ENCODE data around the gene FAM81B.

FAM81B gene

DNA sequence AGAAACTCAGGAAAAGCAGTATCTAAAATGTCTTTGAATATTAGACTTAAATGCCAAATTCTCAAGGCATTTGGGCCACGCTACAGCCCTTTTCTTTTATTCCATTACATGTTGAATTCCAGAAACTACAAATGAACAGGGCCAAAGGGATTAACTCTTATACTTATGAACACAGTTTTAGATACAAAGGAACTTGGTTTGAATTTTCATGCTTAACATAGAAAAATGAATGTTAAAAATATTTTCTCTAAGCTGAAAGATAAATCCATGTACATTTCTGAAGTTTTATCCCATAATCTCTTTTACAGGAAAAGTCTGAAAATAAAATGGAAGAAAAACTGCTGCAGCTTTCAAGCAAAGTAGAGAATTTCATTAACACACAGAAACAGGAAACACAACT is 56.8 kb downstream of the FAM81B start:
- H3K4me3 ChIP-seq (ENCODE audit: low read depth, low read length) = no peak overlapping the region
- no peaks in the 10 kb centered on the region for H3K36me3 ChIP-seq (ENCODE audit: control insufficient read depth, insufficient read depth, low read length)
- H3K4me1 ChIP-seq = no peaks in the 10 kb centered on the region
- TF ChIP-seq, protein P1, sequence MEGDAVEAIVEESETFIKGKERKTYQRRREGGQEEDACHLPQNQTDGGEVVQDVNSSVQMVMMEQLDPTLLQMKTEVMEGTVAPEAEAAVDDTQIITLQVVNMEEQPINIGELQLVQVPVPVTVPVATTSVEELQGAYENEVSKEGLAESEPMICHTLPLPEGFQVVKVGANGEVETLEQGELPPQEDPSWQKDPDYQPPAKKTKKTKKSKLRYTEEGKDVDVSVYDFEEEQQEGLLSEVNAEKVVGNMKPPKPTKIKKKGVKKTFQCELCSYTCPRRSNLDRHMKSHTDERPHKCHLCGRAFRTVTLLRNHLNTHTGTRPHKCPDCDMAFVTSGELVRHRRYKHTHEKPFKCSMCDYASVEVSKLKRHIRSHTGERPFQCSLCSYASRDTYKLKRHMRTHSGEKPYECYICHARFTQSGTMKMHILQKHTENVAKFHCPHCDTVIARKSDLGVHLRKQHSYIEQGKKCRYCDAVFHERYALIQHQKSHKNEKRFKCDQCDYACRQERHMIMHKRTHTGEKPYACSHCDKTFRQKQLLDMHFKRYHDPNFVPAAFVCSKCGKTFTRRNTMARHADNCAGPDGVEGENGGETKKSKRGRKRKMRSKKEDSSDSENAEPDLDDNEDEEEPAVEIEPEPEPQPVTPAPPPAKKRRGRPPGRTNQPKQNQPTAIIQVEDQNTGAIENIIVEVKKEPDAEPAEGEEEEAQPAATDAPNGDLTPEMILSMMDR (IDR thresholded peaks at IDR 0.05) = no peak
- no peaks in the 10 kb centered on the region for H3K9me3 ChIP-seq (ENCODE audit: control insufficient read depth, low read length)
- H3K4me2 ChIP-seq (ENCODE audit: low read length) = no peak overlapping the region
- H3K79me2 ChIP-seq = no peaks in the 10 kb centered on the region
- H3K27me3 ChIP-seq (ENCODE audit: control insufficient read depth, insufficient read depth, low read length) = no peaks in the 10 kb centered on the region
- H3K9ac ChIP-seq = no peak overlapping the region
- H3K27ac ChIP-seq = no peak overlapping the region
- no peak overlapping the region for H2AFZ ChIP-seq

DNA sequence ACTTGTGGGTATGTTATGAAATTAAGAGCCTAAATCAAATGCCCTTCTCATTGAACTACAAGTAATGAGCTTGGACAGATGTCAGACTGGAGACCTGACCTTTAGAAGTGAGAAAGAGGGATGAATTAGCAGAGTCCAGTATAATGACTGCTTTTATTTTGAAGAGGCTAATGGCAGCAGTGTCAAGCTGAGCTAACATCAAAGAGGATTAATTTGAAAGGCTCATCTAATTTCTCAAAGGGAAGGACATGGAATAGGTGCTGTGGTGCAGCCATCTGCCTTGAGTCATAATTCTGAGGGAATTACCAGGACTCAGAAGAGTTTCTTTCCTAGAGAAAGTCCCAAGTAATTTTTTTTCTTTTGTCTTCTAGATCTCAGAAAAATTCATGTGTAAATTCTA is 57.6 kb downstream of the FAM81B start:
- no peak overlapping the region for H3K9ac ChIP-seq
- H3K4me1 ChIP-seq = no peaks in the 10 kb centered on the region
- H3K27me3 ChIP-seq (ENCODE audit: control insufficient read depth, insufficient read depth, low read length) = no peaks in the 10 kb centered on the region
- H3K79me2 ChIP-seq = no peaks in the 10 kb centered on the region
- H3K9me3 ChIP-seq (ENCODE audit: control insufficient read depth, low read length) = no peaks in the 10 kb centered on the region
- no peak overlapping the region for H3K4me3 ChIP-seq (ENCODE audit: low read depth, low read length)
- no peaks in the 10 kb centered on the region for H3K36me3 ChIP-seq (ENCODE audit: control insufficient read depth, insufficient read depth, low read length)
- no peak overlapping the region for H3K4me2 ChIP-seq (ENCODE audit: low read length)
- no peak overlapping the region for H2AFZ ChIP-seq
- TF ChIP-seq, protein P1 (IDR thresholded peaks at IDR 0.05) = no peak
- no peak overlapping the region for H3K27ac ChIP-seq

DNA sequence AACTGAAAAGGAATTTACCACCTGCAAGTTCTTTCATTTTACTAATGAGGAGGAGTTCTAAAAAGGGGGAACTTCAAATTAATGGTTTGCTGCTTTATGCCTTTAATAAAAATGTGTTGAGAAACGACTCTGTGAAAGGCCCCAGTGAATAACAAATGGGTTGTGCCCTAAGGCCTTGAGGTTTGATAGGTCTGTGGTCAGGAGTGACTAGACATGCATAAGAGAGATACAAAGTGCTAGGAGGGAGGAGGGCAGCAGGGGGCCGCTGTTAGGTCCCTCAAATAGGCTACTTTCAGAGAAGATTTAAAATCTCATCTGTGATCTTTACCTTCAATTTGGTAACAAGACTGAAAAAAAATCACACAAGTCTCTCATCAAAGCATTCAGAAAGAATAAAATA is 58.3 kb downstream of the FAM81B start:
- Histone ChIP-seq H3K36me3 (ENCODE audit: control insufficient read depth, insufficient read depth, low read length) (no peaks in the 10 kb centered on the region), H3K9ac (no peak overlapping the region), H3K4me1 (no peaks in the 10 kb centered on the region), H3K27me3 (ENCODE audit: control insufficient read depth, insufficient read depth, low read length) (no peaks in the 10 kb centered on the region), H2AFZ (no peak overlapping the region), H3K27ac (no peak overlapping the region), H3K79me2 (no peaks in the 10 kb centered on the region), H3K9me3 (ENCODE audit: control insufficient read depth, low read length) (no peaks in the 10 kb centered on the region), H3K4me3 (ENCODE audit: low read depth, low read length) (no peak overlapping the region), H3K4me2 (ENCODE audit: low read length) (no peak overlapping the region)
- TF ChIP-seq, protein P1 (IDR thresholded peaks at IDR 0.05) = no peak

DNA sequence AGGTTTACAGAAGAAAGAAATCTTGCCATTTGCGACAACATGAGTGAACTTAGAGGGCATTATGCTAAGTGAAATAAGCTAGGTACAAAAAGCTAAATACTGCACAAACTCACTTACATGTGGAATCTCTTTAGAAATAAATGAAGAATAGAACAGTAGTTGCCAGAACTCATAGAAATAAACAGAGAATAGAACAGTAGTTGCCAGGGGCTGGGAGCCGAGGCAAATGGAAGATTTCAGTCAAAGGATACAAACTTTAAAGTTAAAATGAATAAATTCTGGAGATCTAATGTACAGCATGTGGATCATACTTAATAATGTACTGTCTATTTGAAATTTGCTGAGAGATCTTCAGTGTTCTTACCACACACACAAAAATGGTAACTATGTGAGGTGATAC is 63.4 kb downstream of the FAM81B start:
- no peak overlapping the region for H3K4me3 ChIP-seq (ENCODE audit: low read depth, low read length)
- no peak overlapping the region for H3K9ac ChIP-seq
- no peak overlapping the region for H3K4me2 ChIP-seq (ENCODE audit: low read length)
- no peaks in the 10 kb centered on the region for H3K36me3 ChIP-seq (ENCODE audit: control insufficient read depth, insufficient read depth, low read length)
- TF ChIP-seq, protein P1 (IDR thresholded peaks at IDR 0.05) = no peak
- H3K27me3 ChIP-seq (ENCODE audit: control insufficient read depth, insufficient read depth, low read length) = no peaks in the 10 kb centered on the region
- H3K9me3 ChIP-seq (ENCODE audit: control insufficient read depth, low read length) = no peaks in the 10 kb centered on the region
- no peak overlapping the region for H2AFZ ChIP-seq
- no peaks in the 10 kb centered on the region for H3K4me1 ChIP-seq
- no peak overlapping the region for H3K27ac ChIP-seq
- H3K79me2 ChIP-seq = no peaks in the 10 kb centered on the region

DNA sequence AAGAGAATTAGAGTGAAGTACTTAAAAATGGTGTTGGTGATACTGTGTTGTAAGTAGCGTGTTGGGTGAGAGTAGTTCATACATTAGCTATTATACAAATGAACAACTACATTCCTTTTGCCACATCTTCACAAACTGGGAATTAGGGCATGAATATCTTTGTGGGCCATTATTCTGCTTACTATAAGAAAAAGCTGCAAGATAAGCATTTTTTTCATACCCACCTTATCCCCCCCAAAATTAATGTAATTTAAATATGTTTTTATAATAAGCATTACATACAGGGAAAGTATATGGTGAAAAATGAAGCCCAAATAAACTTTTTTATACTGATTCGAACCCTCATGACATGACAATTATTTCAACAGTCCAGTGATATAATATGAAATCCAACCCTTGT is 69.5 kb downstream of the FAM81B start:
- Histone ChIP-seq H3K9ac (no peak overlapping the region), H3K36me3 (ENCODE audit: control insufficient read depth, insufficient read depth, low read length) (no peaks in the 10 kb centered on the region), H3K27ac (no peak overlapping the region), H3K4me3 (ENCODE audit: low read depth, low read length) (no peak overlapping the region), H3K4me1 (no peaks in the 10 kb centered on the region), H3K9me3 (ENCODE audit: control insufficient read depth, low read length) (no peaks in the 10 kb centered on the region), H3K79me2 (no peaks in the 10 kb centered on the region), H3K4me2 (ENCODE audit: low read length) (no peak overlapping the region), H3K27me3 (ENCODE audit: control insufficient read depth, insufficient read depth, low read length) (no peaks in the 10 kb centered on the region), H2AFZ (no peak overlapping the region)
- TF ChIP-seq, protein P1 (IDR thresholded peaks at IDR 0.05) = no peak
